ENCODE measurements around the gene ELOB. TPM values are rescaled to one million over a fixed set of nuclear protein-coding genes. Genes with fewer than 3 reads are reported as not detected.
A peak's percentile ranks its signal among the peaks of the same experiment; 100 is the strongest.

ELOB gene
- total RNA-seq, 1 experiment from 2014 or later: 259 TPM

- Histone ChIP-seq H3K4me3 (no peak overlapping the region), H3K9me3 (ENCODE audit: insufficient read depth, low read depth) (no peaks in the 10 kb centered on the region), H3K4me2 (0 out of 2 replicates have a peak overlapping the region, but pooled peaks have one; percentile 25)
Measured at GRCh38 chr16:2799205-2799858, 22.3 kb upstream of the ELOB start.

GRCh38 chr16:2798723-2799204 lies 21.7 kb upstream of the ELOB start:
- H3K9me2 ChIP-seq (ENCODE audit: insufficient read depth): no peaks in the 10 kb centered on the region
- no peaks in the 10 kb centered on the region for H4K20me1 ChIP-seq (ENCODE audit: insufficient read depth)
- no peak for TF ChIP-seq EZH2 (IDR thresholded peaks at IDR 0.05; ENCODE audit: low read depth)
- TF ChIP-seq CTCF (conservative IDR thresholded peaks at IDR 0.05): no peak
- no peak overlapping the region for H2AFZ ChIP-seq
- no peaks in the 10 kb centered on the region for H3K79me2 ChIP-seq (ENCODE audit: low read depth)
- H3F3A ChIP-seq (ENCODE audit: insufficient read depth, low read depth): peaks cover 45% of the 10 kb centered on the region
- peaks cover 47% of the 10 kb centered on the region for H3K4me1 ChIP-seq (replicated peaks; ENCODE audit: insufficient read depth)
- no peaks in the 10 kb centered on the region for H3K36me3 ChIP-seq (ENCODE audit: low read depth)
- BruUV-seq (replicated peaks): no TSS peak
- intact Hi-C loops (cut with micrococcal nuclease; ENCODE audit: unreplicated experiment): no loop called here
- H3K4me2 ChIP-seq: no peak overlapping the region
- DNase-seq: no peak
- no peak overlapping the region for H3K4me3 ChIP-seq
- H3K27ac ChIP-seq: no peak overlapping the region
- ChIA-PET POLR2A (ENCODE audit: unreplicated experiment) (no interaction called here), CTCF (interaction anchor here (0.5 kb wide), 1 partner anchor 9 kb away, joined by 3 read pairs; no protein-coding TSS in a partner anchor)
- no peaks in the 10 kb centered on the region for H3K27me3 ChIP-seq (ENCODE audit: insufficient read depth, low read depth)
- no peaks in the 10 kb centered on the region for H3K9me3 ChIP-seq (ENCODE audit: insufficient read depth, low read depth)

More at GRCh38 chr16:2799205-2799858, 22.3 kb upstream of the ELOB start:
- peaks cover 39% of the 10 kb centered on the region for H3F3A ChIP-seq (ENCODE audit: insufficient read depth, low read depth)
- H3K27me3 ChIP-seq (ENCODE audit: insufficient read depth, low read depth): no peaks in the 10 kb centered on the region
- no peak overlapping the region for H2AFZ ChIP-seq
- TF ChIP-seq CTCF (conservative IDR thresholded peaks at IDR 0.05) (no peak), EZH2 (IDR thresholded peaks at IDR 0.05; ENCODE audit: low read depth) (no peak)
- no TSS peak for BruUV-seq (replicated peaks)
- H3K27ac ChIP-seq: peak overlapping the region; percentile 27
- H3K79me2 ChIP-seq (ENCODE audit: low read depth): no peaks in the 10 kb centered on the region
- ChIA-PET CTCF (no interaction called here), POLR2A (ENCODE audit: unreplicated experiment) (interaction anchor here (0.6 kb wide), 1 partner anchor 24 kb away, joined by 5 read pairs; no protein-coding TSS in a partner anchor)
- intact Hi-C loops (cut with micrococcal nuclease; ENCODE audit: unreplicated experiment): no loop called here
- no peaks in the 10 kb centered on the region for H3K9me2 ChIP-seq (ENCODE audit: insufficient read depth)
- no peaks in the 10 kb centered on the region for H3K36me3 ChIP-seq (ENCODE audit: low read depth)
- H3K4me1 ChIP-seq (replicated peaks; ENCODE audit: insufficient read depth): peaks cover 41% of the 10 kb centered on the region
- no peaks in the 10 kb centered on the region for H4K20me1 ChIP-seq (ENCODE audit: insufficient read depth)
- no peak for DNase-seq

- Histone ChIP-seq H3K27me3 (ENCODE audit: insufficient read depth, low read depth) (no peaks in the 10 kb centered on the region), H3K9me2 (ENCODE audit: insufficient read depth) (no peaks in the 10 kb centered on the region), H3K4me3 (peak overlapping the region; percentile 18; the same call in 1 of the 2 replicates), H3F3A (ENCODE audit: insufficient read depth, low read depth) (peaks cover 55% of the 10 kb centered on the region), H4K20me1 (ENCODE audit: insufficient read depth) (no peaks in the 10 kb centered on the region), H3K4me2 (peak overlapping the region; percentile 67), H3K9me3 (ENCODE audit: insufficient read depth, low read depth) (no peaks in the 10 kb centered on the region), H2AFZ (peak overlapping the region; percentile 39; the same call in 1 of the 2 replicates), H3K4me1 (replicated peaks; ENCODE audit: insufficient read depth) (peaks cover 53% of the 10 kb centered on the region), H3K36me3 (ENCODE audit: low read depth) (no peaks in the 10 kb centered on the region), H3K27ac (peak overlapping the region; percentile 87), H3K79me2 (ENCODE audit: low read depth) (no peaks in the 10 kb centered on the region)
- TF ChIP-seq EZH2 (IDR thresholded peaks at IDR 0.05; ENCODE audit: low read depth) (no peak), CTCF (conservative IDR thresholded peaks at IDR 0.05) (no peak)
- DNase-seq: peak; percentile 69 to 86
- BruUV-seq (replicated peaks): TSS peak; percentile 72
- ChIA-PET POLR2A (ENCODE audit: unreplicated experiment) (no interaction called here), CTCF (interaction anchor here (0.7 kb wide), 1 partner anchor 63 kb away, joined by 4 read pairs; the partner anchor contains the start of gene PRSS22)
- intact Hi-C loops (cut with micrococcal nuclease; ENCODE audit: unreplicated experiment): loop anchor here (2.0 kb wide), 1 partner anchor 17 kb away; no protein-coding TSS in a partner anchor
Measured at GRCh38 chr16:2795395-2796143, 18.5 kb upstream of the ELOB start.
